Chondrocyte (in vitro differentiated cells): ENCODE measurements around the gene RHPN2. TPM values are rescaled to one million over a fixed set of nuclear protein-coding genes. Genes with fewer than 3 reads are reported as not detected.

Experiments used
- DNase-seq: peaks from one replicate; pipeline ENCODE4 v3.0.0; 2021; ENCODE audit warnings: mixed read lengths, low spot score
- H3K27ac Mint-ChIP-seq: one replicate; pipeline ENCODE4 v1.8.0; 2021; ENCODE audit warnings: mild to moderate bottlenecking, moderate library complexity, mixed read lengths; ENCODE audit not compliant: unreplicated experiment
- H3K27me3 Mint-ChIP-seq: 2 replicates; pipeline ENCODE4 v1.8.0; 2021; ENCODE audit warnings: low read depth, mixed read lengths
- H3K36me3 Mint-ChIP-seq: 2 replicates; pipeline ENCODE4 v1.8.0; 2021; ENCODE audit warnings: low read depth, mixed read lengths
- H3K4me1 Mint-ChIP-seq: 2 replicates; pipeline ENCODE4 v1.8.0; 2021; ENCODE audit warnings: low read depth, mild to moderate bottlenecking, mixed read lengths
- H3K4me3 Mint-ChIP-seq: one replicate; pipeline ENCODE4 v1.8.0; 2021; ENCODE audit warnings: mild to moderate bottlenecking, moderate library complexity, mixed read lengths; ENCODE audit not compliant: unreplicated experiment
- H3K9me3 Mint-ChIP-seq: 2 replicates; pipeline ENCODE4 v1.8.0; 2021; ENCODE audit warnings: low read depth, mixed read lengths
- total RNA-seq: library from RNA; stranded (reverse); gene quantifications from 3 replicates; pipeline ENCODE4 v1.2.1, GENCODE V29; 2021
- TF ChIP-seq, protein P1 (sequence below): fragments of 200-600 bp; sonication (generic); IDR thresholded peaks from 2 replicates; pipeline ENCODE4 v1.5.0; 2021; ENCODE audit warnings: antibody characterized with exemption, mild to moderate bottlenecking, moderate library complexity

The RHPN2 gene
- total RNA-seq, 1 donor from 2014 or later, result 8.5 TPM

DNA sequence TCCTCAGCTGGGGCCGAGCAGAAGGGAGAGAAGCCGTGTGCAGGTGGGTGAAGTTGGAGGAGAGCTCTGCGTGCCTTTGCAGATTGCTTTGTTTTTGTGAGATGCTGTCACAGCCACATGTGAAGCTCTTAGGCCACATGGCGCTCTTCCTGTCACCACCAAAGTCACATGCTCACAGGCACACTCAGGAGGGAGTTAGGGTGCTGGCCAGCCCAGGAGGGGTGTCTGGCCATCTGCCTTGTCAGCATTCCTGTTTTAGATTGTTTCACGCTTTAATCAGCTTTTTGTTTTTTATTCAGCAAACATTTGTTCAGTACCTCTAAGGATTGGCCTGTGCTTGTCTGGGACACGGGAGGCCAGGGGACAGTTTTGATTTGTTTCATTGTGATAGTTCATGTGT lies 38.2 kb upstream of the RHPN2 start:
- H3K4me1 Mint-ChIP-seq, result no peaks in the 10 kb centered on the region
- H3K27ac Mint-ChIP-seq, result no peak overlapping the region
- no peaks in the 10 kb centered on the region for H3K9me3 Mint-ChIP-seq
- H3K4me3 Mint-ChIP-seq, result no peak overlapping the region
- TF ChIP-seq, protein P1, sequence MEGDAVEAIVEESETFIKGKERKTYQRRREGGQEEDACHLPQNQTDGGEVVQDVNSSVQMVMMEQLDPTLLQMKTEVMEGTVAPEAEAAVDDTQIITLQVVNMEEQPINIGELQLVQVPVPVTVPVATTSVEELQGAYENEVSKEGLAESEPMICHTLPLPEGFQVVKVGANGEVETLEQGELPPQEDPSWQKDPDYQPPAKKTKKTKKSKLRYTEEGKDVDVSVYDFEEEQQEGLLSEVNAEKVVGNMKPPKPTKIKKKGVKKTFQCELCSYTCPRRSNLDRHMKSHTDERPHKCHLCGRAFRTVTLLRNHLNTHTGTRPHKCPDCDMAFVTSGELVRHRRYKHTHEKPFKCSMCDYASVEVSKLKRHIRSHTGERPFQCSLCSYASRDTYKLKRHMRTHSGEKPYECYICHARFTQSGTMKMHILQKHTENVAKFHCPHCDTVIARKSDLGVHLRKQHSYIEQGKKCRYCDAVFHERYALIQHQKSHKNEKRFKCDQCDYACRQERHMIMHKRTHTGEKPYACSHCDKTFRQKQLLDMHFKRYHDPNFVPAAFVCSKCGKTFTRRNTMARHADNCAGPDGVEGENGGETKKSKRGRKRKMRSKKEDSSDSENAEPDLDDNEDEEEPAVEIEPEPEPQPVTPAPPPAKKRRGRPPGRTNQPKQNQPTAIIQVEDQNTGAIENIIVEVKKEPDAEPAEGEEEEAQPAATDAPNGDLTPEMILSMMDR, result no peak
- H3K27me3 Mint-ChIP-seq, result no peaks in the 10 kb centered on the region
- peaks cover 34% of the 10 kb centered on the region for H3K36me3 Mint-ChIP-seq
- DNase-seq, result no peak

- no peak for DNase-seq
- Mint-ChIP-seq H3K27ac (no peak overlapping the region), H3K27me3 (no peaks in the 10 kb centered on the region), H3K4me3 (no peak overlapping the region), H3K9me3 (no peaks in the 10 kb centered on the region), H3K36me3 (peaks cover 36% of the 10 kb centered on the region), H3K4me1 (no peaks in the 10 kb centered on the region)
- TF ChIP-seq, protein P1, result no peak
Measured at GRCh38 chr19:33100894-33101644, 36.4 kb upstream of the RHPN2 start.

DNA sequence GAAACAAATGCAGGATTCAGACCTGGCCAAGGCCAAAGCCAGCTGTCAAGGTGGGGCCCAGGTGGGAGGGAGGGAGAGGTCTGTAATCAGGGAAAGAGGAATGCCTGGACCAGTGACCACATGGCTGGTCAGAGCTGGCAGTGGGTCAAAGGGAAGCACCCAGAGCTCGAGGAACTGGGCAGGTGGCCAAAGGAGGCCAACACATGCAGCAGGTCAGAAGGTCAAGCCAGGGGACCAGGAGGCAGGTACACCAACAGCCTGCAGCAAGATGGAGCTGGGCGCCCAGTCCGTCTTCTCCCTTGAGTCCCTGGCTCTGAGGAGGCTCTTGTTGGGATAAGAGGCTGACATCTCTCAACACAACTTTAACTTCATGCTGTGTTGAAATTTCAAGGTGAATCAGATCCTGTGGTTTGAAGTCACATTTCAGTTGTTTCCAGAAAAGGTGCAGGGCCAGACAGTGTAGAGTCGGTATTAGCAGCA lies 33.4 kb upstream of the RHPN2 start:
- TF ChIP-seq, protein P1, result no peak
- no peak for DNase-seq
- Mint-ChIP-seq H3K27me3 (no peaks in the 10 kb centered on the region), H3K4me1 (no peaks in the 10 kb centered on the region), H3K4me3 (no peak overlapping the region), H3K27ac (no peak overlapping the region), H3K36me3 (peaks cover 35% of the 10 kb centered on the region), H3K9me3 (no peaks in the 10 kb centered on the region)

GRCh38 chr19:33096005-33096404 lies 31.3 kb upstream of the RHPN2 start:
- TF ChIP-seq, protein P1, result no peak
- no peak overlapping the region for H3K4me3 Mint-ChIP-seq
- H3K4me1 Mint-ChIP-seq, result no peaks in the 10 kb centered on the region
- no peak overlapping the region for H3K27ac Mint-ChIP-seq
- no peaks in the 10 kb centered on the region for H3K27me3 Mint-ChIP-seq
- no peaks in the 10 kb centered on the region for H3K9me3 Mint-ChIP-seq
- H3K36me3 Mint-ChIP-seq, result peaks cover 25% of the 10 kb centered on the region
- no peak for DNase-seq

GRCh38 chr19:33094436-33095067 lies 29.9 kb upstream of the RHPN2 start:
- H3K4me3 Mint-ChIP-seq, result no peak overlapping the region
- no peaks in the 10 kb centered on the region for H3K9me3 Mint-ChIP-seq
- H3K27me3 Mint-ChIP-seq, result no peaks in the 10 kb centered on the region
- peaks cover 27% of the 10 kb centered on the region for H3K36me3 Mint-ChIP-seq
- no peak for DNase-seq
- H3K4me1 Mint-ChIP-seq, result no peaks in the 10 kb centered on the region
- TF ChIP-seq, protein P1, result no peak
- H3K27ac Mint-ChIP-seq, result no peak overlapping the region
